GM12891 (cell line): ENCODE measurements around the gene TMSB15B. TPM values are rescaled to one million over a fixed set of nuclear protein-coding genes. Genes with fewer than 3 reads are reported as not detected.
"Not testable (repeated sequence)": the region's sequence is repeated elsewhere in the genome, so short reads cannot be mapped to it uniquely, and the experiment has no call there.

Source experiments
- DNase-seq: peaks from one replicate; pipeline ENCODE4 v3.0.0; 2011; ENCODE audit warnings: low spot score; ENCODE audit not compliant: insufficient read length
- FAIRE-seq: peaks from 2 replicates; lab custom pipeline; 2011; peaks lifted over from hg19 to GRCh38; lab: Jason Lieb, UNC
- PAX5 ChIP-seq: IDR thresholded peaks from 2 replicates; pipeline ENCODE4 v1.6.1; 2011; ENCODE audit warnings: low read length, moderate library complexity, mild to moderate bottlenecking; ENCODE audit not compliant: insufficient read depth, severe bottlenecking
- POLR2A ChIP-seq: IDR thresholded peaks from 2 replicates; pipeline ENCODE4 v1.6.1; 2011; ENCODE audit warnings: low read depth, low read length, control low read depth
- POLR2AphosphoS5 ChIP-seq: IDR thresholded peaks from 2 replicates; pipeline ENCODE4 v1.6.1; 2011; ENCODE audit warnings: low read depth, low read length, control low read depth
- POU2F2 ChIP-seq: IDR thresholded peaks from 2 replicates; pipeline ENCODE4 v1.6.1; 2011; ENCODE audit warnings: low read depth, mild to moderate bottlenecking, control low read depth, low read length, moderate library complexity
- SPI1 ChIP-seq: IDR thresholded peaks from 2 replicates; pipeline ENCODE4 v1.6.1; 2011; ENCODE audit warnings: low read depth, low read length, control low read depth
- TAF1 ChIP-seq: IDR thresholded peaks from 2 replicates; pipeline ENCODE4 v1.6.1; 2011; ENCODE audit warnings: low read depth, low read length, control low read depth
- polyA plus RNA-seq: library from polyadenylated mRNA; unstranded; fragments of >200 nt; gene quantifications from one replicate; pipeline ENCODE4 v1.2.1, GENCODE V29; 2012; ENCODE audit warnings: low read depth, missing spikeins, inconsistent platforms; ENCODE audit not compliant: missing spikeins

The TMSB15B gene
- polyA plus RNA-seq, result 8.9 TPM

- peak; percentile 79 for FAIRE-seq
- DNase-seq, result not testable (repeated sequence)
Observed at GRCh38 chrX:103962411-103963278, at the start of gene TMSB15B. Gene TMSB15B (plus strand): TSS chrX:103962627.

- TF ChIP-seq SPI1 (no peak), POLR2A (no peak), PAX5 (no peak), POLR2AphosphoS5 (no peak), TAF1 (no peak), POU2F2 (no peak)
- peak; percentile 20 for FAIRE-seq
- no peak for DNase-seq
Observed at GRCh38 chrX:103913356-103914020, 48.9 kb upstream of the TMSB15B start.

GRCh38 chrX:103918050-103918449 lies 44.4 kb upstream of the TMSB15B start:
- TF ChIP-seq POLR2AphosphoS5 (no peak), POLR2A (no peak), PAX5 (no peak), TAF1 (no peak), SPI1 (no peak), POU2F2 (no peak)

GRCh38 chrX:103918571-103919269 lies 43.7 kb upstream of the TMSB15B start:
- DNase-seq (peak; percentile 38), FAIRE-seq (peak; percentile 82)
- TF ChIP-seq POU2F2 (no peak), POLR2A (peak; percentile 57), POLR2AphosphoS5 (peak; percentile 23), TAF1 (no peak), PAX5 (no peak), SPI1 (no peak)

More at GRCh38 chrX:103918050-103918449, 44.4 kb upstream of the TMSB15B start:
- FAIRE-seq (peak; percentile 83), DNase-seq (peak; percentile 17)

- FAIRE-seq (no peak), DNase-seq (no peak)
- TF ChIP-seq TAF1, result 0 out of 2 replicates have a peak, but pooled peaks have one; percentile 10
- TF ChIP-seq POLR2A, result no peak
Observed at GRCh38 chrX:103919270-103919637, 43.2 kb upstream of the TMSB15B start.

GRCh38 chrX:103920515-103920914 lies 41.9 kb upstream of the TMSB15B start:
- not testable (repeated sequence) for DNase-seq
- peak; percentile 95 for FAIRE-seq

- TF ChIP-seq SPI1, result no peak
- no peak for TF ChIP-seq POLR2A
- TF ChIP-seq TAF1, result no peak
- no peak for TF ChIP-seq POU2F2
- TF ChIP-seq PAX5, result no peak
- no peak for TF ChIP-seq POLR2AphosphoS5
Observed at GRCh38 chrX:103927030-103927429, 35.4 kb upstream of the TMSB15B start.

GRCh38 chrX:103927633-103928032 lies 34.8 kb upstream of the TMSB15B start:
- FAIRE-seq, result no peak
- no peak for TF ChIP-seq SPI1
- no peak for TF ChIP-seq POLR2A
- no peak for TF ChIP-seq PAX5
- TF ChIP-seq POU2F2, result no peak
- no peak for TF ChIP-seq TAF1
- no peak for TF ChIP-seq POLR2AphosphoS5
- no peak for DNase-seq

More at GRCh38 chrX:103927030-103927429, 35.4 kb upstream of the TMSB15B start:
- peak; percentile 82 for FAIRE-seq
- no peak for DNase-seq

- FAIRE-seq (peak; percentile 94), DNase-seq (no peak)
- TF ChIP-seq POLR2AphosphoS5 (no peak), TAF1 (no peak), PAX5 (no peak), SPI1 (no peak), POLR2A (no peak), POU2F2 (no peak)
Observed at GRCh38 chrX:103932133-103932532, 30.3 kb upstream of the TMSB15B start.

- not testable (repeated sequence) for DNase-seq, FAIRE-seq
Observed at GRCh38 chrX:103940257-103940656, 22.2 kb upstream of the TMSB15B start.
